HG03159 (cell line): ENCODE data around the gene ZNF432.
A peak's percentile ranks its signal among the peaks of the same experiment; 100 is the strongest.

Experiments used
- ATAC-seq: cut with Tn5 transposase; IDR thresholded peaks from one replicate; pipeline ENCODE4 v1.9.1; 2021; ENCODE audit warnings: mild to moderate bottlenecking, moderate library complexity; ENCODE audit not compliant: unreplicated experiment

ZNF432 gene

GRCh38 chr19:52010674-52011073 is 38.0 kb downstream of the ZNF432 start:
- no peak for ATAC-seq

DNA sequence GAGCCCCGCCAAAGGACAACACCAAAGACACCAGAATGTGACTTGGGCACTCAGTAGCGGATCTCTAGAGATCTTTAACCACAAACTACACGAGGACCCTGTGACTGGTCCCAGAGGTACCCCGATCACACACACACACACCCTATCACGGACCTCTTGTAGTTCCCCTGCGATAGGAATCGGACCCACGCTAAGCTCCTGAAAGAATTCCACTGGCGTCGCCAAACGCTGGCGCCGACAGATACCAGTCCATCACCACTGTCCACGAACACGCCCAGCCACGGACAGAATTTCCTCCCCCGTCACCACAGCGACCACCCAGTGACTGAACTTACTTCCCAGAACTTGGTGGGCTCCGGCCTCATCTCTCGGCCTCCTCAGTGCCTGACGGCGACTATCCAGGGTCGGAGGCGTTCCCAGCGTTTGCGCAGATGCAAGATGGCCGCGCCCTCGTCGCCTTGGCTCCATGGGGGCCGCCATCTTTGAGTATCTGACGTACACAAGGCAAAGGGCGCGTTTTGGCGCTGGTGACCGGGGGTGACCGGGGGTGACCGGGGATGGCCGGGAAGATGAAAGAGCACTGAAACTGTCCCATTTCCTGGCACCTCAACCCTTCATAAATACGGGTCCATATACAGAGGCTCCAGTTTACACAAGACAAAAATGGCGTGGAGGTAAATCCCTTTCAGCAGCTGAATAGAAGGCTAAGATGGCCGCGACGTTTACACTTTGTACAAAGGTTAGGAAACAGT is 40.7 kb downstream of the ZNF432 start, which contains the start of gene ZNF615:
Gene ZNF615 (minus strand): TSS at position 406 of the 752 bp plus-strand sequence. CDS start 4,500 bp downstream, outside the sequence.
- ATAC-seq: peak; percentile 91

- no peak for ATAC-seq
These were observed 41.2 kb downstream of the ZNF432 start for GRCh38 chr19:52007451-52007805.

DNA sequence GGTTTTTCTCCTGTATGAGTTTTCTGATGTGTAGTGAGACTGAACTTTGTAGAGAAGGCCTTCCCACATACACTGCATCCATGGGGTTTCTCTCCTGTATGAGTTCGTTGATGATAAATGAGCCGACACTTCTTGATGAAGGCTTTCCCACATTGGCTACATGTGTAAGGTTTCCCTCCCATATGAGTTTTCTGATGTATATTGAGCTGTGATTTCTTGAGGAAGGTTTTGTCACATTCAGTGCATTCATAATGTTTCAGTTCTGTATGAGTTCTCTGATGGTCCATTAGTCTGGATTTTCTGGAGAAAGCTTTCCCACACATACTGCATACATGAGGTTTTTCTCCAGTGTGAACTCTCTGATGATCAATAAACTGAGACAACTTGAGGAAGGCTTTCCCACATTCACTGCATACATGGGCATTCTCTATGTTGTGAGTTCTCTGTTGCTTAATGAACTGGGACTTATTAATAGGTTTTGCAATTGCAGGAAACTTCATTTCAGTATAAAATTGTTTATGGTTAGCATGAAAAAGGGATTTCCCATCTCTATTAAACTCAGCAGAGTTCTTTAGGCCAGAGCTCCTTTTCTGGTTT is 54.5 kb downstream of the ZNF432 start:
- no peak for ATAC-seq

DNA sequence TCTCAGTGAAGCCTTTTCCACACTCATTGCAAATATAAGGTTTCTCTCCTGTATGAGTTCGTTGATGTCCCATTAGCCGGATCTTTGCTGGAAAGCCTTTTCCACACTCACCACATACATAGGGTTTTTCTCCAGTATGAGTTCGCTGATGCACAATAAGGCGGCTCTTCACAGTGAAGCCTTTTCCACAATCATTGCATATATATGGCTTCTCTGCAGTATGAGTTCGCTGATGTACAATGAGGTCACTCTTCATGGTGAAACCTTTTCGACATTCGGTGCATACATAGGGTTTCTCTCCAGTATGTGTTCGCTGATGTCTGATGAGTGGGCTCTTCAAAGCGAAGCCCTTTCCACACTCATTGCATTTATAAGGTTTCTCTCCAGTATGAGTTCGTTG is 55.2 kb downstream of the ZNF432 start:
- no peak for ATAC-seq

- ATAC-seq: peak; percentile 94
These were observed 62.0 kb downstream of the ZNF432 start, which contains the start of gene ZNF350 for GRCh38 chr19:51986309-51987291. TSS of gene ZNF350 (minus strand) at chr19:51986840. CDS start at chr19:51974360, 12,480 bp downstream.

DNA sequence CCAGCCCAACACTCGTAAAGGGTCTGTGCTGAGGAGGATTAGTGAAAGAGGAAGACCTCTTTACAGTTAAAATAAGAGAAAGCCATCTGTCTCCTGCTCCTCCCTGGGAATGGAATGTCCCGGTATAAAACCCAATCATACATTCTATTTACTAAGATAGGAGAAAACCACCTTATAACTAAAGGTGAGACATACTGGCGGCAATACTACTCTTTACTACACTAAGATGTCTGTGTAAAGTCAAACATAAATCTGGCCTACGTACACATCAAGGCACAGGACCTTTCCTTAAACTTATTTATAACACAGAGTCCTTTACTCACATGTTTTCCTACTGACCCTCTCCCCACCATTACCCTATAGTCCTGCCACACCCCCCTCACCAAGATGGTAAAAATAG is 65.3 kb downstream of the ZNF432 start:
- ATAC-seq: no peak
